ENCODE results near the gene OPN1MW.
"Not testable (repeated sequence)": the region's sequence is repeated elsewhere in the genome, so short reads cannot be mapped to it uniquely, and the experiment has no call there.

The OPN1MW gene

DNA sequence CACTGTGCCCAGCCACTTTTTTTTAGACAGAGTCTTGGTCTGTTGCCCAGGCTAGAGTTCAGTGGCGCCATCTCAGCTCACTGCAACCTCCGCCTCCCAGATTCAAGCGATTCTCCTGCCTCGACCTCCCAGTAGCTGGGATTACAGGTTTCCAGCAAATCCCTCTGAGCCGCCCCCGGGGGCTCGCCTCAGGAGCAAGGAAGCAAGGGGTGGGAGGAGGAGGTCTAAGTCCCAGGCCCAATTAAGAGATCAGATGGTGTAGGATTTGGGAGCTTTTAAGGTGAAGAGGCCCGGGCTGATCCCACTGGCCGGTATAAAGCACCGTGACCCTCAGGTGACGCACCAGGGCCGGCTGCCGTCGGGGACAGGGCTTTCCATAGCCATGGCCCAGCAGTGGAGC is at the start of gene OPN1MW:
OPN1MW (plus strand) TSS at position 301 of the 400 bp plus-strand sequence; CDS start at position 383, 82 bp downstream.
- DNase-seq: not testable (repeated sequence)

DNA sequence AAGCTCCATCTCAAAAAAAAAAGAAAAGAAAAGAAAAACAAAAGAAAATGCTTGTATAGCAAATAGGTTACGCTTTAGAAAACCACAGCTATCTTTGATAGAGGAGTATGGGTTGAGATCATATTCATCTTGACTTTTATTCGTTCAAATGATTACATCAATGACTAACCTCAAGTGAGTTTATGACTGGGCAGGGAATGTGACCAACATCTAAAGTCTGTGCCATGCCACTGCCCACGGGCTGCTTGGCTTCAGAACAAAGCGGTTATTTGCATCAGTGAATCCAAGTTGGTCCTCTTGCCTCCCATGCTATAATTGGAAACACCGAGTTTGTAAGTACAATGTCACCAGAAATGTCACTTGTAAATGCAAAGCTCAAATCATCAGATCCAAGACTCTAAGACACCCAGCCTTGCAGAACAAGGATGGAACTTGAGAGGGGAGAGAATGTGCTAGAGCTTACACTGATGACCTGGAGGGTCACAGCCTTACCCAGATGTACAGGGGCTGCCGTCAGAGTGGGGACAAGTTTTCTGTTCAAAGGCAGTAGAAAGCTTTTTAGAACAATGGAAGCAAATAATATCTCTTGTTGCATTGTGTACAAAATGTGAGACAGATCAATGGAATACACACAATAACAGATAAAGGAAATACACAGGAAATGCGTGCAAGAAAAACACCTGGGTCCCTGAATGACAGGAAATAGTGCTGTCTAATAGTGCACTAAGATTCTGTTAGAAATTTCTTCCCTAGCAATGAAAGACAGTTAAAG is 46.8 kb upstream of the OPN1MW start:
- DNase-seq: no peak

- DNase-seq: peak; percentile 16
Observed at GRCh38 chrX:154136627-154137161, 45.7 kb upstream of the OPN1MW start.

- DNase-seq: no peak
Observed at GRCh38 chrX:154138857-154139256, 43.5 kb upstream of the OPN1MW start.

DNA sequence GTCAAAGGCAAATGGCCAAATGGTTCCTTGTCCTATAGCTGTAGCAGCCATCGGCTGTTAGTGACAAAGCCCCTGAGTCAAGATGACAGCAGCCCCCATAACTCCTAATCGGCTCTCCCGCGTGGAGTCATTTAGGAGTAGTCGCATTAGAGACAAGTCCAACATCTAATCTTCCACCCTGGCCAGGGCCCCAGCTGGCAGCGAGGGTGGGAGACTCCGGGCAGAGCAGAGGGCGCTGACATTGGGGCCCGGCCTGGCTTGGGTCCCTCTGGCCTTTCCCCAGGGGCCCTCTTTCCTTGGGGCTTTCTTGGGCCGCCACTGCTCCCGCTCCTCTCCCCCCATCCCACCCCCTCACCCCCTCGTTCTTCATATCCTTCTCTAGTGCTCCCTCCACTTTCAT is 42.2 kb upstream of the OPN1MW start:
- no peak for DNase-seq

DNA sequence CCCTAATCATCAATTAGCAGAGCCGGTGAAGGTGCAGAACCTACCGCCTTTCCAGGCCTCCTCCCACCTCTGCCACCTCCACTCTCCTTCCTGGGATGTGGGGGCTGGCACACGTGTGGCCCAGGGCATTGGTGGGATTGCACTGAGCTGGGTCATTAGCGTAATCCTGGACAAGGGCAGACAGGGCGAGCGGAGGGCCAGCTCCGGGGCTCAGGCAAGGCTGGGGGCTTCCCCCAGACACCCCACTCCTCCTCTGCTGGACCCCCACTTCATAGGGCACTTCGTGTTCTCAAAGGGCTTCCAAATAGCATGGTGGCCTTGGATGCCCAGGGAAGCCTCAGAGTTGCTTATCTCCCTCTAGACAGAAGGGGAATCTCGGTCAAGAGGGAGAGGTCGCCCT is 41.7 kb upstream of the OPN1MW start:
- DNase-seq: no peak

DNA sequence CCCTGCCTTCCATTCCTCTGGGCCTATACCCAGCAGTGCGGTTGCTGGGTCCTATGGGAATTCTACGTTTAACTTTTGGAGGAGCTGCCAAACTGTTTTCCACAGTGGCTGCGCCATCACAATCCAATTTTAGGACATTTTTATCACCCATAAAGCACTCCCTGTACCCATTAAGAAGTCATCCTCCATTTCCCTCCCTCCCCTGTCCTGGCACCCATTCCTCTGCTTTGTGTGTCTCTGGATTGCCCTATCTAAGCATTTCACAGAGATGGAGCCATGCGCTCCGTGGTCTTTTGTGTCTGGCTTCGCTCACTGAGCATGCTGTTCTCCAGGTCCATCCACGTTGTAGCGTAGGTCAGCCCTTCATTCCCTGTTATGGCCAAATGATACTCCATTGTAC is 40.0 kb upstream of the OPN1MW start:
- DNase-seq: no peak

DNA sequence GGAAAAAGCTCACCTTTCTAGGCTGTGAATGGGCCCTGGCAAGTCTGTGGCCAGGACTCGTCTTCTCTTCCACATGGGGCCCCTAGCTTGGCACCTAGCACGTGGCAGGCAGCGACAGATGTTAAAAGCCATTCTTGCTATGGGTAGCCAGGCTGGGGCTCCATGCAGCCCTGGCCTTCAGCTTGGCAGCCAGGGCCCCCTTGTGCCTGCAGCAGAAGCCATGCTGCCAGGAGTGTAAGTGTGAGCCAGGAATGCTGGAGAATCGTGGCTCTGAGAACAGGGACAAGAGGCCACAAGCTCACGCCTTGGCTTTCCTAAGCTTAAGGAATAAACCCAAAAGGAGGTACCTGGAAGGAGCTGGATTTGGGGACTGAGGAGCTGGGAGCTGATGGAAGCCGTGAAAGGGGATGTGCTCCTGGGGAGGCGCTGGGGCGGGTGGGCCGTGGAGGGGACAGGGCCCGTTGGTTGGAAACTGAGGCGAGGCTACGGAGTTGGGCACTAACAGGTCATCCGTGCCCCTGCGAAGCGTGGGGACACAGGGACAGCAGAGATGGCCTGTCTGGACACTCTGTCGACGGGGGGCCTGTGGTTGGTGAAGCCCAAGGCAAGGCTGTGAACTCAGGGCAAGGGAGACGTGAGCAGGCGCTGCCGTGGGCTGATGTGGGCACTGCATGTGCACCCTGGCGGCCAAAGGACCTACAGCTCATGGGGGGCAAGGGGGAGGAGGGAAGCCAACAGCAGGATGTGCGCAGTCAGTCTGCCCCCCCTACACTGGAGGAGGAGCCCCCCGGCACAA is 39.2 kb upstream of the OPN1MW start:
- no peak for DNase-seq

DNA sequence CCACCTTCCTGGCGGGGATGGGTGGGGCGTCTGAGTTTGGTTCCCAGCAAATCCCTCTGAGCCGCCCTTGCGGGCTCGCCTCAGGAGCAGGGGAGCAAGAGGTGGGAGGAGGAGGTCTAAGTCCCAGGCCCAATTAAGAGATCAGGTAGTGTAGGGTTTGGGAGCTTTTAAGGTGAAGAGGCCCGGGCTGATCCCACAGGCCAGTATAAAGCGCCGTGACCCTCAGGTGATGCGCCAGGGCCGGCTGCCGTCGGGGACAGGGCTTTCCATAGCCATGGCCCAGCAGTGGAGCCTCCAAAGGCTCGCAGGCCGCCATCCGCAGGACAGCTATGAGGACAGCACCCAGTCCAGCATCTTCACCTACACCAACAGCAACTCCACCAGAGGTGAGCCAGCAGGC is 38.4 kb upstream of the OPN1MW start, which contains the start of gene OPN1LW:
OPN1LW (plus strand) TSS at position 234 of the 400 bp plus-strand sequence; CDS start at position 275, 41 bp downstream.
- DNase-seq: not testable (repeated sequence)

DNA sequence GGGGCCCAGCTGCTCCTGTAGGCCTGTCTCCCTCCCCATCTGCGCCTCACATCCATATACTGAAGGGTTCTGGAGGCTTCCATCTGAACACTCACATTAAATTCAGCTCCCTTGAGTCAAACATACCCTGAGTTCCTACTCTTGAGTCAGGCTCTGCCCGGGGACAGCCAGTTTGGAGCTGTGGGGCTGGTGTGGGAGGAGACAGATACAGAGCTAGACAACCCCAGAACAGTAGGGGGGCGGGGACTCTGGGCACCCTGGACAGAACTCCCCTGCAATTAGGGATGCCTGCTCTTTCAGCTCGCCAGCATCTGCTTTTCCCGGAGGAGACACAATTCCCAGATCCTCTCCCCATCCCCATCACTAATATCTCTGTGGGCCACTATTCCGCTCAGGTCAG is 31.4 kb upstream of the OPN1MW start:
- not testable (repeated sequence) for DNase-seq

DNA sequence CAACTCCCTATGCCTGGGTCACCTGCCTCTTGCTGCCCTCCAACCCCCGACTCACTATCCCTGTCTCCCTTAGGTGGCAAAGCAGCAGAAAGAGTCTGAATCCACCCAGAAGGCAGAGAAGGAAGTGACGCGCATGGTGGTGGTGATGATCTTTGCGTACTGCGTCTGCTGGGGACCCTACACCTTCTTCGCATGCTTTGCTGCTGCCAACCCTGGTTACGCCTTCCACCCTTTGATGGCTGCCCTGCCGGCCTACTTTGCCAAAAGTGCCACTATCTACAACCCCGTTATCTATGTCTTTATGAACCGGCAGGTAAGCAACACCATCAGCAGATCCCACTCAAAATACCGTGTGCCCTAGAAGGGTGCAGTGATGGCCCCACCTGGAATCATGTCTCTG is 26.2 kb upstream of the OPN1MW start:
- not testable (repeated sequence) for DNase-seq

GRCh38 chrX:154157207-154157606 is 25.2 kb upstream of the OPN1MW start:
- not testable (repeated sequence) for DNase-seq

- not testable (repeated sequence) for DNase-seq
Observed at GRCh38 chrX:154159345-154159744, 23.1 kb upstream of the OPN1MW start.

DNA sequence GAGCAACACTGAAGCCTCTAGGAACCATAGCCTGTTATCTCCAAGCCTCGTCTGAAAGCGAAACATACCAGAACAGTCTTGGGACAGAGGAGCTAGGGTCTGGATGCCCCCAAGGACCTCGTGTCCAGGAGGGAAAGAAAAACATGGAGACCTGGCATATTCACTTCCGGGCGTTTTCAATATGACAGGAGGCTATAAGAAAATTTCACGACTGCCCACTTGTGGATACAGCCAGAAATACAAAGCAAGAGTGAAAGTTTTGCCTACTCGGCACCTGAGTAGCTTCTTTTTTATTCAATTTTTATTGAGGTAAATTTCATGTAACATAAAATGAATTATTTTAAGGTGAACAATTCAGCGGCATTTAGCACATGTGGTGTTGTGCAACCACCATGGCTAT is 17.5 kb upstream of the OPN1MW start:
- not testable (repeated sequence) for DNase-seq

DNA sequence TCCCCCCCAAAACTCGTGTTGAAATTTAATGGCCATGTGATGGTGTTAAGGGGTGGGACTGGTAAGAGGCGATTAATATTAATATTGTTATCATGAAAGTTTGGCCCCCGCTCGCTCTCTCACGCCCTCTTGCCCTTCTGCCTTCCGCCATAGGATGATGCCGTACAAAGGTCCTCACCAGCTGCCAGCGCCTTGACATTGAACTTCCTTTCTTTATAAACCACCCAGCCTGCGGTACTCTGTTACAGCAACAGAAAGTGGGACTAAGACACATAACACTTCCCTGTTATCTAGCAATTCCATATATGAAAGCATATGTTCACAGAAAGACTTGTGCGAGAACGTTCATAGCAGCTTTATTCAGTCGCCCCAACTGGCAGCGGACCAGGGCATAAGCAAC is 14.0 kb upstream of the OPN1MW start:
- DNase-seq: not testable (repeated sequence)

DNA sequence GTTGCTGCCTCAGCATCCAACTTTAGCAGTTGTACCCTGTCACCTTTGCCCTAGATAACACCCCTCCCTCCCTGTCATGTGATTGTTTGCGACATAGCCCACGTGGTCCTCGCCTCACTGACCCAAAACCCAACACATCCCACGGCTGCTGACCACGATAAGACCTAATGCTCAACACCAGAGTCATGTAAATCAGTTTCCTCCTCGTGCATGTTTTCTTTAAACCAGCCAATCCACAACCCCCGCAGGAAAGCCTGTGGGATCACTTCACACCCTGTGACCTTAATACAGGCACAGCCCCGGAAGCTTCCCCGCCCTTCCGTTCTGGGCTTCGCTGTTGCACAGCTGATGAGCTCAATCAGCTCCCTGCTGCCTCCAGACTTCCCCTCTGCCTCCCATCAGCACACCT is 9.9 kb upstream of the OPN1MW start:
- not testable (repeated sequence) for DNase-seq

DNA sequence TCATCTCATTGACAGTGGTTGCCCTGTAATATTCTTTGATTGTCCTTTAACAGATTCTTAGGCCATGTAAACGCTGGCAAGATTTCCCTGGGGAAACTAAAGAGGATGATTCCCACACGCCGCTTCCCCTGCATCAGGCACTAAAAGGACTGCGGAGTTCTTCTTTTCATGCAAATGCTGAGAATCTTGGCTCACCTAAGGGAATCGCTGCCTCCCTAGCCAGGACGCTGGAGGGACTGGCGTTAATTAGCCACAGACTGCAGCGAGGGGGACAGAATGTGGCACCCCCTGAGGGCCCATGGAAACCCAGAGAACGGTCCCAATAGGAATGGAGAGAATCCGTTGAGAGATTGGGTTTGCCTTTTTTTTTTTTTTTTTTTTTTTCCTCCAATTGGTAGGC is 8.0 kb upstream of the OPN1MW start:
- DNase-seq: not testable (repeated sequence)

DNA sequence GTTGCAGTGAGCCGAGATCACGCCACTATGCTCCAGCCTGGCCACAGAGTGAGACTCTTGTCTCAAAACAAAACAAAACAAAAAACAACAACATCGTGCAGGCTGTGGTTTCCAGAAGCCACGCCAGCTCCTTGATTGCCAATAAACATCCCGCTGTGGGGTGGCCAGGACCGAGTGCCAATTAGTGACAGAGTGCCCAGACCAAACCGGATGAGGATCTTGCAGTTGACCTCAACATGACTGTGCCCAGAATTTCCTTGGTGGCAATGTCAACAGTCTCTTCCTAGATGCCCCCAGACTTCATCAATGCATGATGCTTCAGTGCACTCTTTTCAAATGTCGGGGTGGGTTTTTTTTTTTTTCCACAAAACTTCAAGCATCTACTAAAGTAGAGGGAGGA is 1.4 kb downstream of the OPN1MW start:
- not testable (repeated sequence) for DNase-seq

GRCh38 chrX:154192846-154193245 is 10.4 kb downstream of the OPN1MW start:
- DNase-seq: not testable (repeated sequence)

GRCh38 chrX:154194316-154194715 is 11.9 kb downstream of the OPN1MW start:
- DNase-seq: not testable (repeated sequence)

- DNase-seq: not testable (repeated sequence)
Observed at GRCh38 chrX:154196466-154196865, 14.1 kb downstream of the OPN1MW start.

DNA sequence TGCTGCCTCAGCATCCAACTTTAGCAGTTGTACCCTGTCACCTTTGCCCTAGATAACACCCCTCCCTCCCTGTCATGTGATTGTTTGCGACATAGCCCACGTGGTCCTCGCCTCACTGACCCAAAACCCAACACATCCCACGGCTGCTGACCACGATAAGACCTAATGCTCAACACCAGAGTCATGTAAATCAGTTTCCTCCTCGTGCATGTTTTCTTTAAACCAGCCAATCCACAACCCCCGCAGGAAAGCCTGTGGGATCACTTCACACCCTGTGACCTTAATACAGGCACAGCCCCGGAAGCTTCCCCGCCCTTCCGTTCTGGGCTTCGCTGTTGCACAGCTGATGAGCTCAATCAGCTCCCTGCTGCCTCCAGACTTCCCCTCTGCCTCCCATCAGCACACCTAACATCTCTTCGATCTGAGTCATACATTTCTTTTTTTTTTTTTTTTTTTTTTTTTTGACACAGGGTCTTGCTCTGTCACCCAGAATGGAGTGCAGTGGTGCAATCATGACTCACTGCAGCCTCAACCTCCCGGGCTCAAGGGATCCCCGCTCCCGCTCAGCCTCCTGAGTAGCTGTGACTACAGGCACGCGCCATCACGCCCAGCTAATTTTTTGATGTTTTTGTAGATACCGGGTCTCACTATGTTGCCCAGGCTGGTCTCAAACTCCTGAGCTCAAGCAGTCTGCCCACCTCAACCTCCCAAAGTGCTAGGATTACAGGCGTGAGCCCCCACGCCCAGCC is 27.4 kb downstream of the OPN1MW start:
- DNase-seq: not testable (repeated sequence)

- DNase-seq: not testable (repeated sequence)
Observed at GRCh38 chrX:154211057-154211456, 28.7 kb downstream of the OPN1MW start.

All from NCI-H774 (cell line).